ENCODE measurements around the gene ADARB2.
"Not testable (repeated sequence)": the region's sequence is repeated elsewhere in the genome, so short reads cannot be mapped to it uniquely, and the experiment has no call there.

ADARB2 gene

GRCh38 chr10:1488970-1489548 is 248.3 kb downstream of the ADARB2 start:
- DNase-seq (ENCODE audit: low read depth) = no peak

GRCh38 chr10:1486841-1487687 is 250.3 kb downstream of the ADARB2 start:
- no peak for DNase-seq (ENCODE audit: low read depth)

GRCh38 chr10:1485357-1485756 is 252.0 kb downstream of the ADARB2 start:
- DNase-seq (ENCODE audit: low read depth) = no peak

- no peak for DNase-seq (ENCODE audit: low read depth)
Observed at GRCh38 chr10:1483826-1484225, 253.5 kb downstream of the ADARB2 start.

GRCh38 chr10:1483246-1483645 is 254.1 kb downstream of the ADARB2 start:
- no peak for DNase-seq (ENCODE audit: low read depth)

GRCh38 chr10:1477578-1477977 is 259.7 kb downstream of the ADARB2 start:
- DNase-seq (ENCODE audit: low read depth) = no peak

- no peak for DNase-seq (ENCODE audit: low read depth)
Observed at GRCh38 chr10:1476455-1476803, 260.9 kb downstream of the ADARB2 start.

- DNase-seq (ENCODE audit: low read depth) = no peak
Observed at GRCh38 chr10:1475771-1476454, 261.4 kb downstream of the ADARB2 start.

- no peak for DNase-seq (ENCODE audit: low read depth)
Observed at GRCh38 chr10:1475098-1475591, 262.2 kb downstream of the ADARB2 start.

GRCh38 chr10:1474376-1475097 is 262.8 kb downstream of the ADARB2 start:
- no peak for DNase-seq (ENCODE audit: low read depth)

GRCh38 chr10:1473874-1474273 is 263.5 kb downstream of the ADARB2 start:
- no peak for DNase-seq (ENCODE audit: low read depth)

GRCh38 chr10:1472178-1472958 is 265.0 kb downstream of the ADARB2 start:
- no peak for DNase-seq (ENCODE audit: low read depth)

- no peak for DNase-seq (ENCODE audit: low read depth)
Observed at GRCh38 chr10:1468811-1469210, 268.5 kb downstream of the ADARB2 start.

GRCh38 chr10:1467334-1468076 is 269.8 kb downstream of the ADARB2 start:
- DNase-seq (ENCODE audit: low read depth) = no peak

GRCh38 chr10:1465993-1466764 is 271.1 kb downstream of the ADARB2 start:
- no peak for DNase-seq (ENCODE audit: low read depth)

GRCh38 chr10:1465418-1465911 is 271.9 kb downstream of the ADARB2 start:
- DNase-seq (ENCODE audit: low read depth) = no peak

- DNase-seq (ENCODE audit: low read depth) = no peak
Observed at GRCh38 chr10:1464881-1465417, 272.4 kb downstream of the ADARB2 start.

GRCh38 chr10:1463971-1464370 is 273.4 kb downstream of the ADARB2 start:
- not testable (repeated sequence) for DNase-seq (ENCODE audit: low read depth)

- DNase-seq (ENCODE audit: low read depth) = no peak
Observed at GRCh38 chr10:1462994-1463633, 274.2 kb downstream of the ADARB2 start.
